ENCODE measurements around the gene RFX6. TPM values are rescaled to one million over a fixed set of nuclear protein-coding genes. Genes with fewer than 3 reads are reported as not detected.

RFX6 gene
- total and polyA plus RNA-seq, 10 of the 15 experiments (the other 5 are each of a cell fraction or from before 2014, with no cell fraction given) = not detected

DNA sequence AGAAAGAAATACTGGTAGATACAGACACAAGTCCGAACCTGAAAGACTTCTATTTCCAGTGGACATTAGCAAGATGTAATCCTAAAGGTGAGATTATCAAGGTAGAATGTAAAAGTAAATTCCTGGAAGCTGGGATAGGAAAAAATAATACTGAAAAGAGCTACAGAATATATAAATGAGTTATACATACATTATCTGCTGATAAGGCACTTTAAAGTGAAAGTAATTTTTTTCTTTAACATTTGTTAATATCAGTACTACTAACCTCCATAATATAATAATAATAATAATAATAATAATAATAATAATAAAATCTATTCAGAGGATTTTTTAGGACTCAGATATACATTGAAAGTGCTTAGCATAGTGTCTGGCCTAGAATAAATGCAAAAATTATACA is 102.5 kb downstream of the RFX6 start:
- in situ Hi-C loops (cut with MboI) (loop anchor here (10.0 kb wide), 1 partner anchor 335 kb away; no protein-coding TSS in a partner anchor), intact Hi-C loops (cut with micrococcal nuclease; ENCODE audit: unreplicated experiment) (no loop called here)
- ChIA-PET RAD21 (ENCODE audit: unreplicated experiment) (no interaction called here), SMC1A (ENCODE audit: uncharacterized antibody, unreplicated experiment) (interaction anchor here (1.0 kb wide), 1 partner anchor 25 kb away, joined by 3 read pairs; no protein-coding TSS in a partner anchor), CTCF (interaction anchor here (1.1 kb wide), 1 partner anchor 10 kb away, joined by 4 read pairs; no protein-coding TSS in a partner anchor), POLR2A (no interaction called here)
- no peak overlapping the region for H3K9ac ChIP-seq (ENCODE audit: control insufficient read depth, insufficient read depth, low read length)
- no TSS peak for BruUV-seq (replicated peaks)
- FAIRE-seq (no peak), ATAC-seq (no peak), DNase-seq (ENCODE audit: low read depth, low spot score) (no peak)
- H2AFZ ChIP-seq (ENCODE audit: control insufficient read depth, low read depth, low read length) = no peak overlapping the region
- no peaks in the 10 kb centered on the region for H3K36me3 ChIP-seq (ENCODE audit: control insufficient read depth in 2 of 2, insufficient read depth in 2 of 2, low read length in 1 of 2)
- 33% methylated on average over 1 of the region's 1 CpG for WGBS (ENCODE audit: insufficient coverage, insufficient replicate concordance, low lambda C conversion rate, missing lambda C conversion rate)
- no peak overlapping the region for H3K27ac ChIP-seq (ENCODE audit: control insufficient read depth, insufficient read depth)
- H3K27me3 ChIP-seq (replicated peaks in 1 of 2; ENCODE audit: control insufficient read depth in 2 of 2, insufficient read depth in 2 of 2, low read length in 1 of 2) = no peaks in the 10 kb centered on the region
- H3K79me2 ChIP-seq (ENCODE audit: control insufficient read depth, insufficient read depth, low read length) = no peaks in the 10 kb centered on the region
- H4K20me1 ChIP-seq (ENCODE audit: control insufficient read depth, insufficient read depth) = no peaks in the 10 kb centered on the region
- H3K4me3 ChIP-seq = no peak overlapping the region
- H3K4me2 ChIP-seq (ENCODE audit: control insufficient read depth, insufficient read depth) = no peak overlapping the region
- H3K4me1 ChIP-seq (ENCODE audit: control insufficient read depth, insufficient read depth, low read length) = no peaks in the 10 kb centered on the region
- H3K9me3 ChIP-seq (replicated peaks; ENCODE audit: control insufficient read depth, insufficient read depth, low read length) = no peaks in the 10 kb centered on the region
- no peak for TF ChIP-seq PAX5 (IDR thresholded peaks at IDR 0.05; ENCODE audit: borderline replicate concordance, low read depth, low read length)
- TF ChIP-seq NR2C2 (IDR thresholded peaks at IDR 0.05; ENCODE audit: borderline replicate concordance, control insufficient read depth, insufficient read length, low read depth) = no peak
- TF ChIP-seq GATAD2B (conservative IDR thresholded peaks at IDR 0.05; ENCODE audit: low read depth) = no peak
- TF ChIP-seq, protein P1, sequence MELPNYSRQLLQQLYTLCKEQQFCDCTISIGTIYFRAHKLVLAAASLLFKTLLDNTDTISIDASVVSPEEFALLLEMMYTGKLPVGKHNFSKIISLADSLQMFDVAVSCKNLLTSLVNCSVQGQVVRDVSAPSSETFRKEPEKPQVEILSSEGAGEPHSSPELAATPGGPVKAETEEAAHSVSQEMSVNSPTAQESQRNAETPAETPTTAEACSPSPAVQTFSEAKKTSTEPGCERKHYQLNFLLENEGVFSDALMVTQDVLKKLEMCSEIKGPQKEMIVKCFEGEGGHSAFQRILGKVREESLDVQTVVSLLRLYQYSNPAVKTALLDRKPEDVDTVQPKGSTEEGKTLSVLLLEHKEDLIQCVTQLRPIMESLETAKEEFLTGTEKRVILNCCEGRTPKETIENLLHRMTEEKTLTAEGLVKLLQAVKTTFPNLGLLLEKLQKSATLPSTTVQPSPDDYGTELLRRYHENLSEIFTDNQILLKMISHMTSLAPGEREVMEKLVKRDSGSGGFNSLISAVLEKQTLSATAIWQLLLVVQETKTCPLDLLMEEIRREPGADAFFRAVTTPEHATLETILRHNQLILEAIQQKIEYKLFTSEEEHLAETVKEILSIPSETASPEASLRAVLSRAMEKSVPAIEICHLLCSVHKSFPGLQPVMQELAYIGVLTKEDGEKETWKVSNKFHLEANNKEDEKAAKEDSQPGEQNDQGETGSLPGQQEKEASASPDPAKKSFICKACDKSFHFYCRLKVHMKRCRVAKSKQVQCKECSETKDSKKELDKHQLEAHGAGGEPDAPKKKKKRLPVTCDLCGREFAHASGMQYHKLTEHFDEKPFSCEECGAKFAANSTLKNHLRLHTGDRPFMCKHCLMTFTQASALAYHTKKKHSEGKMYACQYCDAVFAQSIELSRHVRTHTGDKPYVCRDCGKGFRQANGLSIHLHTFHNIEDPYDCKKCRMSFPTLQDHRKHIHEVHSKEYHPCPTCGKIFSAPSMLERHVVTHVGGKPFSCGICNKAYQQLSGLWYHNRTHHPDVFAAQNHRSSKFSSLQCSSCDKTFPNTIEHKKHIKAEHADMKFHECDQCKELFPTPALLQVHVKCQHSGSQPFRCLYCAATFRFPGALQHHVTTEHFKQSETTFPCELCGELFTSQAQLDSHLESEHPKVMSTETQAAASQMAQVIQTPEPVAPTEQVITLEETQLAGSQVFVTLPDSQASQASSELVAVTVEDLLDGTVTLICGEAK (IDR thresholded peaks at IDR 0.05; ENCODE audit: borderline replicate concordance) = no peak
- no peak for TF ChIP-seq RELA (IDR thresholded peaks at IDR 0.05; ENCODE audit: borderline replicate concordance, partially characterized antibody)
- no peak for TF ChIP-seq DPF2 (IDR thresholded peaks at IDR 0.05)
- TF ChIP-seq, protein P2, sequence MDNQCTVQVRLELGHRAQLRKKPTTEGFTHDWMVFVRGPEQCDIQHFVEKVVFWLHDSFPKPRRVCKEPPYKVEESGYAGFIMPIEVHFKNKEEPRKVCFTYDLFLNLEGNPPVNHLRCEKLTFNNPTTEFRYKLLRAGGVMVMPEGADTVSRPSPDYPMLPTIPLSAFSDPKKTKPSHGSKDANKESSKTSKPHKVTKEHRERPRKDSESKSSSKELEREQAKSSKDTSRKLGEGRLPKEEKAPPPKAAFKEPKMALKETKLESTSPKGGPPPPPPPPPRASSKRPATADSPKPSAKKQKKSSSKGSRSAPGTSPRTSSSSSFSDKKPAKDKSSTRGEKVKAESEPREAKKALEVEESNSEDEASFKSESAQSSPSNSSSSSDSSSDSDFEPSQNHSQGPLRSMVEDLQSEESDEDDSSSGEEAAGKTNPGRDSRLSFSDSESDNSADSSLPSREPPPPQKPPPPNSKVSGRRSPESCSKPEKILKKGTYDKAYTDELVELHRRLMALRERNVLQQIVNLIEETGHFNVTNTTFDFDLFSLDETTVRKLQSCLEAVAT (IDR thresholded peaks at IDR 0.05) = no peak
- TF ChIP-seq ZNF274 (IDR thresholded peaks at IDR 0.05; ENCODE audit: insufficient read depth, insufficient read length) = no peak
- no peak for TF ChIP-seq JUND (IDR thresholded peaks at IDR 0.05; ENCODE audit: low read depth, low read length)
- TF ChIP-seq, protein P3, sequence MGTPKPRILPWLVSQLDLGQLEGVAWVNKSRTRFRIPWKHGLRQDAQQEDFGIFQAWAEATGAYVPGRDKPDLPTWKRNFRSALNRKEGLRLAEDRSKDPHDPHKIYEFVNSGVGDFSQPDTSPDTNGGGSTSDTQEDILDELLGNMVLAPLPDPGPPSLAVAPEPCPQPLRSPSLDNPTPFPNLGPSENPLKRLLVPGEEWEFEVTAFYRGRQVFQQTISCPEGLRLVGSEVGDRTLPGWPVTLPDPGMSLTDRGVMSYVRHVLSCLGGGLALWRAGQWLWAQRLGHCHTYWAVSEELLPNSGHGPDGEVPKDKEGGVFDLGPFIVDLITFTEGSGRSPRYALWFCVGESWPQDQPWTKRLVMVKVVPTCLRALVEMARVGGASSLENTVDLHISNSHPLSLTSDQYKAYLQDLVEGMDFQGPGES (IDR thresholded peaks at IDR 0.05) = no peak
- TF ChIP-seq, protein P4, sequence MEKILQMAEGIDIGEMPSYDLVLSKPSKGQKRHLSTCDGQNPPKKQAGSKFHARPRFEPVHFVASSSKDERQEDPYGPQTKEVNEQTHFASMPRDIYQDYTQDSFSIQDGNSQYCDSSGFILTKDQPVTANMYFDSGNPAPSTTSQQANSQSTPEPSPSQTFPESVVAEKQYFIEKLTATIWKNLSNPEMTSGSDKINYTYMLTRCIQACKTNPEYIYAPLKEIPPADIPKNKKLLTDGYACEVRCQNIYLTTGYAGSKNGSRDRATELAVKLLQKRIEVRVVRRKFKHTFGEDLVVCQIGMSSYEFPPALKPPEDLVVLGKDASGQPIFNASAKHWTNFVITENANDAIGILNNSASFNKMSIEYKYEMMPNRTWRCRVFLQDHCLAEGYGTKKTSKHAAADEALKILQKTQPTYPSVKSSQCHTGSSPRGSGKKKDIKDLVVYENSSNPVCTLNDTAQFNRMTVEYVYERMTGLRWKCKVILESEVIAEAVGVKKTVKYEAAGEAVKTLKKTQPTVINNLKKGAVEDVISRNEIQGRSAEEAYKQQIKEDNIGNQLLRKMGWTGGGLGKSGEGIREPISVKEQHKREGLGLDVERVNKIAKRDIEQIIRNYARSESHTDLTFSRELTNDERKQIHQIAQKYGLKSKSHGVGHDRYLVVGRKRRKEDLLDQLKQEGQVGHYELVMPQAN (conservative IDR thresholded peaks at IDR 0.05) = no peak
- TF ChIP-seq, protein P5, sequence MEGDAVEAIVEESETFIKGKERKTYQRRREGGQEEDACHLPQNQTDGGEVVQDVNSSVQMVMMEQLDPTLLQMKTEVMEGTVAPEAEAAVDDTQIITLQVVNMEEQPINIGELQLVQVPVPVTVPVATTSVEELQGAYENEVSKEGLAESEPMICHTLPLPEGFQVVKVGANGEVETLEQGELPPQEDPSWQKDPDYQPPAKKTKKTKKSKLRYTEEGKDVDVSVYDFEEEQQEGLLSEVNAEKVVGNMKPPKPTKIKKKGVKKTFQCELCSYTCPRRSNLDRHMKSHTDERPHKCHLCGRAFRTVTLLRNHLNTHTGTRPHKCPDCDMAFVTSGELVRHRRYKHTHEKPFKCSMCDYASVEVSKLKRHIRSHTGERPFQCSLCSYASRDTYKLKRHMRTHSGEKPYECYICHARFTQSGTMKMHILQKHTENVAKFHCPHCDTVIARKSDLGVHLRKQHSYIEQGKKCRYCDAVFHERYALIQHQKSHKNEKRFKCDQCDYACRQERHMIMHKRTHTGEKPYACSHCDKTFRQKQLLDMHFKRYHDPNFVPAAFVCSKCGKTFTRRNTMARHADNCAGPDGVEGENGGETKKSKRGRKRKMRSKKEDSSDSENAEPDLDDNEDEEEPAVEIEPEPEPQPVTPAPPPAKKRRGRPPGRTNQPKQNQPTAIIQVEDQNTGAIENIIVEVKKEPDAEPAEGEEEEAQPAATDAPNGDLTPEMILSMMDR (IDR thresholded peaks at IDR 0.05 in 2 of 3, conservative IDR thresholded peaks at IDR 0.05 in 1 of 3; ENCODE audit: control insufficient read depth in 2 of 3, extremely low read depth in 1 of 3, insufficient read depth in 1 of 3, low read depth in 3 of 3, low read length in 3 of 3) = no peak

Measured in GM12878 (cell line).